Memory B cell (primary cell): ENCODE measurements around the gene PCDH11Y.
"Not testable (repeated sequence)": the region's sequence is repeated elsewhere in the genome, so short reads cannot be mapped to it uniquely, and the experiment has no call there.

Experiments used
- ATAC-seq: fragments of 150-1000 bp; cut with Tn5 transposase; 2 replicates; pipeline ENCODE4 v1.10.0; 2021; ENCODE audit warnings: low read depth, mild to moderate bottlenecking, moderate library complexity
- DNase-seq, 2 donors: peaks; one replicate each; pipeline ENCODE4 v3.0.0; 2022; ENCODE audit warnings: low spot score in 2 of 2
- H3K27ac Mint-ChIP-seq: one replicate; pipeline ENCODE4 v1.8.0; 2022; ENCODE audit warnings: mild to moderate bottlenecking, moderate library complexity, mixed read lengths
- H3K27me3 Mint-ChIP-seq: one replicate; pipeline ENCODE4 v1.8.0; 2022; ENCODE audit warnings: mixed read lengths
- H3K36me3 Mint-ChIP-seq: one replicate; pipeline ENCODE4 v1.8.0; 2022; ENCODE audit warnings: mild to moderate bottlenecking, mixed read lengths
- H3K4me1 Mint-ChIP-seq: one replicate; pipeline ENCODE4 v1.8.0; 2022; ENCODE audit warnings: mixed read lengths
- H3K4me3 Mint-ChIP-seq: one replicate; pipeline ENCODE4 v1.8.0; 2022; ENCODE audit warnings: mild to moderate bottlenecking, moderate library complexity, mixed read lengths
- H3K9me3 Mint-ChIP-seq: one replicate; pipeline ENCODE4 v1.8.0; 2022; ENCODE audit warnings: mixed read lengths

PCDH11Y gene

DNA sequence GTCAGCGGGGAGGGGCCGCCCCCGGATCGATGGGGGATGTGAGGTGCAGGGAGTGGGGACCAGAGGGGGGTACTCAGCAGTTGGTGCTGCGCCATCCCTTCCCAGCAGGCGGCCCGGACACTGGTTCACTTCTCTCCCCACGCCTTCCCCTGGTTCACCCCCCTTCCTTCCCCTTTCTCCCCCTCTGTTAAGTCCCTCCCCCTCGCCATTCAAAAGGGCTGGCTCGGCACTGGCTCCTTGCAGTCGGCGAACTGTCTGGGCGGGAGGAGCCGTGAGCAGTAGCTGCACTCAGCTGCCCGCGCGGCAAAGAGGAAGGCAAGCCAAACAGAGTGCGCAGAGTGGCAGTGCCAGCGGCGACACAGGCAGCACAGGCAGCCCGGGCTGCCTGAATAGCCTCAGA lies at the start of gene PCDH11Y:
Gene PCDH11Y, plus strand, starts transcription at position 240 of the 400 bp plus-strand sequence. CDS start 56,804 bp downstream, outside the sequence.
- H3K9me3 Mint-ChIP-seq, H3K27me3 Mint-ChIP-seq, H3K4me1 Mint-ChIP-seq, DNase-seq, H3K27ac Mint-ChIP-seq, H3K36me3 Mint-ChIP-seq, H3K4me3 Mint-ChIP-seq, ATAC-seq: not testable (repeated sequence)

DNA sequence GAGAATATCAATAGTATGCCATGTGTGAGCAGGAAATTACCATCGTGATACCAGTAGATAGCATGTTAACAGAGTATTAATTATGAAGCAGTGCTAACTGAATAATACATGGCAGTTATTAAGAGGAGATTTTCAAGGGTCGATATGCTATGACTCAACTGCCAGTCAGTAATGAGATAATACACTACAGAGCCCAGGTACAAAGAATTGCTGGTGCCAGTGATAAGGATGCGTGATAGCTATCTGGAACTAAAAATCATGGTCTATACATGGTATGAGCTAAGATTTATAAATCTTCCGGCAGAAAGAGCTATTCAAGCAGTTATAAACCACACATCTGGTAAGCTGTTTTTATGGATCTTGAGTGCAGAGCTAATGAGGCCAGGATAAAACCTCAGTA lies 32.2 kb upstream of the PCDH11Y start:
- H3K27ac Mint-ChIP-seq, ATAC-seq, H3K9me3 Mint-ChIP-seq, H3K36me3 Mint-ChIP-seq, DNase-seq, H3K27me3 Mint-ChIP-seq, H3K4me3 Mint-ChIP-seq, H3K4me1 Mint-ChIP-seq: not testable (repeated sequence)

- not testable (repeated sequence) for DNase-seq, H3K36me3 Mint-ChIP-seq, H3K27me3 Mint-ChIP-seq, H3K27ac Mint-ChIP-seq, H3K4me1 Mint-ChIP-seq, H3K4me3 Mint-ChIP-seq, H3K9me3 Mint-ChIP-seq
- ATAC-seq, result peak; percentile 68
Observed at GRCh38 chrY:4991743-4992400, 8.2 kb upstream of the PCDH11Y start.

- not testable (repeated sequence) for ATAC-seq, H3K4me3 Mint-ChIP-seq, DNase-seq, H3K36me3 Mint-ChIP-seq, H3K4me1 Mint-ChIP-seq, H3K9me3 Mint-ChIP-seq, H3K27ac Mint-ChIP-seq, H3K27me3 Mint-ChIP-seq
Observed at GRCh38 chrY:4994892-4995291, 5.2 kb upstream of the PCDH11Y start.

GRCh38 chrY:5002476-5003184 lies 2.5 kb downstream of the PCDH11Y start:
- H3K27ac Mint-ChIP-seq, ATAC-seq, DNase-seq, H3K4me1 Mint-ChIP-seq, H3K36me3 Mint-ChIP-seq, H3K9me3 Mint-ChIP-seq, H3K4me3 Mint-ChIP-seq, H3K27me3 Mint-ChIP-seq: not testable (repeated sequence)

GRCh38 chrY:5038972-5039523 lies 39.0 kb downstream of the PCDH11Y start:
- not testable (repeated sequence) for H3K9me3 Mint-ChIP-seq, H3K4me1 Mint-ChIP-seq, H3K4me3 Mint-ChIP-seq, ATAC-seq, H3K36me3 Mint-ChIP-seq, DNase-seq, H3K27ac Mint-ChIP-seq, H3K27me3 Mint-ChIP-seq

DNA sequence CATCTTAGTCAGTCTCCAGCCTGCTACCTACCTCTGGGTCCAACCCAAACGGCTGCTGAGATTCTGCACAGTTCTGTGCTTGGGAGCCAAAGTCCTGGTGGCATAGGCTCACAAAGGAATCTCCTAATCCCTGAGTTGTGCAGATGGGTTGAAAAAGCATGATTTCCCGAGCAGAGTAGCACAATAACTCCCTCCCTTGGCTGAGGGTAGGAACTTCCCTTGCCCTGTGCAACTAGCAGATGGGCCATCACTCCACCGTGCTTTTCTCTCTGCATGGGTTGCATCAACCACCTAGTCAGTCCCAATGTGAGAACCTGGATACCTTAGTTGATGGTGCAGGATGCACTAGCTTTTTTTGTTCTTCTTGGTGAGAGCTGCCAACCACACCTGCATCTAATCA lies 82.9 kb downstream of the PCDH11Y start:
- H3K9me3 Mint-ChIP-seq, H3K27me3 Mint-ChIP-seq, H3K27ac Mint-ChIP-seq, DNase-seq, H3K36me3 Mint-ChIP-seq, H3K4me3 Mint-ChIP-seq, H3K4me1 Mint-ChIP-seq, ATAC-seq: not testable (repeated sequence)

- ATAC-seq, H3K36me3 Mint-ChIP-seq, H3K27me3 Mint-ChIP-seq, H3K27ac Mint-ChIP-seq, H3K9me3 Mint-ChIP-seq, H3K4me1 Mint-ChIP-seq, DNase-seq, H3K4me3 Mint-ChIP-seq: not testable (repeated sequence)
Observed at GRCh38 chrY:5182998-5183397, 182.9 kb downstream of the PCDH11Y start.

DNA sequence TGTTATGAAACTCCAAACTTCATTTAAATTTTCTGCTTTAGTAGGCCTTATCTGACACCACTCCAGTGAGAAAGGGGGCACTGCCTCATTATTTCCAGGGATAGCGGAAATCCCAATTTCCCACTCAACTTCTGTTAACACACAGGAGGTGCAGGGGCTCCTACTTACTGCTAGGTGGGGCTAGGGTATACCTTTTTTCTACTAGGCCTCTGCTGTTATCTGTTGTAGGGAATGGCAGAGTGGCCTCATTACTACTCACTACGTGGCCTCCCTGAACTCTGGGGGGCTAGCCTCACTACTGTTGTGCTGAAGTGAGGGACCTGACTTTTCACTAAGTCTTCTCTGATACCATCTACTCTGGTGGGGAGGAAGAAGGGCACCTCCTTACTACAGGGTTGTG lies 215.0 kb downstream of the PCDH11Y start:
- not testable (repeated sequence) for ATAC-seq, H3K36me3 Mint-ChIP-seq

DNA sequence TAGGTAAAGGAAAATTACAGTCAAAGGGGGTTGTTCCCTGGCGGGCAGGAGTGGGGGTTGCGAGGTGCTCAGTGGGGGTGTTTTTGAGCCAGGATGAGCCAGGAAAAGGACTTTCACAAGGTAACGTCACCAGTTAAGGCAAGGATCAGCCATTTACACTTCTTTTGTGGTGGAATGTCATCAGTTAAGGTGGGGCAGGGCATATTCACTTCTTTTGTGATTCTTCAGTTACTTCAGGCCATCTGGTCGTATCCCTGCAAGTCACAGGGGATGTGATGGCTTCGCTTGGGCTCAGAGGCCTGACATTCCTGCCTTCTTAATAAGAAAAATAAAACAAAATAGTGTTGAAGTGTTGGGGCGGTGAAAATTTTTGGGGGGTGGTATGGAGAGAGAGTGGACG lies 324.8 kb downstream of the PCDH11Y start:
- not testable (repeated sequence) for H3K36me3 Mint-ChIP-seq, H3K4me3 Mint-ChIP-seq, H3K9me3 Mint-ChIP-seq, H3K27ac Mint-ChIP-seq, H3K4me1 Mint-ChIP-seq, DNase-seq, H3K27me3 Mint-ChIP-seq, ATAC-seq

More for the DNA sequence above, 215.0 kb downstream of the PCDH11Y start:
- DNase-seq, H3K27ac Mint-ChIP-seq, H3K27me3 Mint-ChIP-seq, H3K4me3 Mint-ChIP-seq, H3K4me1 Mint-ChIP-seq, H3K9me3 Mint-ChIP-seq: not testable (repeated sequence)

DNA sequence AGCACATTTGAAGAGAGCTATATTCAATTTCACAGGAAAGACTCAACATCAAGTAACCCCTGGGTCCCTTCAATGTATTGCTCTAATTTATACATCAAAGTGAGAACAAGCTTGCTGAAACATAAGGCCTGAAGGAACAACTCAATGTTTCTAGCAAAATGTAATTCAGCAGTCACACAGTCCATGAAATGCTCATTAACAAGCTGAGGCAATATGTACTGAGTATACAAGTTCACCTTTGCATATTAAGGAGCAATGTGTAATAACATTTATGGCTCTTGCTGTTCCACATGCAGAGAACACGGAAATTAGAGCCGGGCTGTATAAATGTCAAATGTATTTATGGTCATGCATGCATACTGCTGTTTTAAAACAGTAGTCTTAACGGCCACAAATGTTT lies 342.1 kb downstream of the PCDH11Y start:
- not testable (repeated sequence) for H3K27me3 Mint-ChIP-seq, DNase-seq, H3K4me1 Mint-ChIP-seq, H3K27ac Mint-ChIP-seq, H3K36me3 Mint-ChIP-seq, H3K9me3 Mint-ChIP-seq, H3K4me3 Mint-ChIP-seq, ATAC-seq

GRCh38 chrY:5543705-5544104 lies 543.6 kb downstream of the PCDH11Y start:
- H3K27me3 Mint-ChIP-seq, ATAC-seq, H3K27ac Mint-ChIP-seq, H3K4me1 Mint-ChIP-seq, DNase-seq, H3K4me3 Mint-ChIP-seq, H3K9me3 Mint-ChIP-seq, H3K36me3 Mint-ChIP-seq: not testable (repeated sequence)

- H3K27me3 Mint-ChIP-seq, H3K4me3 Mint-ChIP-seq, DNase-seq, ATAC-seq, H3K4me1 Mint-ChIP-seq, H3K27ac Mint-ChIP-seq, H3K9me3 Mint-ChIP-seq, H3K36me3 Mint-ChIP-seq: not testable (repeated sequence)
Observed at GRCh38 chrY:5638589-5638988, 638.5 kb downstream of the PCDH11Y start.

DNA sequence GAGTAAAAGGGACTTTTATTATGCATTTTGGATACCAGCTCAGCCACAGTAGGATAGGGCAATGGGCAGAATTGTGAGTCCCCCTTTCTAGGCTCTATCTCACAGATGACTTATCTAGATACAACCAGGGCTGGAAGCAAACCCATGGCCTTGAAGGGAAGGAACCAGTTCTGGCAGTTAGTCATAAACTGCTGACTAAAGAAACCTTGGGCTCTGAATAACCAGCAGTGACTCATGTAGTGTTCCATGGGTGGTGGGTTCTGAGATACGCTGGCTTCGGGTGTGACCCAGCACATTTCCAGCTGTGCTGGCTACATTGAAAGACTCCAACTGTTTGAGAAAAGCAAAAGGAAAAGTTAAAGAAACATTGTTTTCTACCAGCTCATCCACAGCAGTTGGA lies 679.2 kb downstream of the PCDH11Y start:
- H3K4me1 Mint-ChIP-seq, DNase-seq, H3K4me3 Mint-ChIP-seq, H3K9me3 Mint-ChIP-seq, H3K27ac Mint-ChIP-seq, ATAC-seq, H3K36me3 Mint-ChIP-seq, H3K27me3 Mint-ChIP-seq: not testable (repeated sequence)

DNA sequence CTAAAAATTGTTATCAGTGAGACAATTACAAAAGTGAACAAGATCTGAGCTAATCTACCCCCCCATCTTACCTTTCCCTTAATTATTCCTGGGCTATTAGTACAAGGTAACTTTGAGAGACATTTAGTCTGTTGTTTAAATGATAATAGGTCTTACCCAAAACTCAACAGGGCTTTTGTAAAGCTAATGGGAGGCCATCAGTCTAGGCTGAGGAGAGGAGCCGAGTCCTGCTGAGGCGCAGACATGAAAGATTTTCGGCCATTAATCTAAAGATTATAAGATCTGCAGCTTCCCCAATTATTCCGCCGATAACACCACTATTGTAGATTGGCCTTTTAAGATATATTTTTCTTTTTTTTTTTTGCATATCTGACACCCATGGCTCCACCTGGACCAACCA lies 708.6 kb downstream of the PCDH11Y start:
- not testable (repeated sequence) for H3K27ac Mint-ChIP-seq, H3K4me1 Mint-ChIP-seq, H3K4me3 Mint-ChIP-seq, H3K36me3 Mint-ChIP-seq, H3K9me3 Mint-ChIP-seq, H3K27me3 Mint-ChIP-seq, ATAC-seq, DNase-seq
